SK-N-DZ (cell line): ENCODE measurements around the gene BTG2.
"Not testable (repeated sequence)": the region's sequence is repeated elsewhere in the genome, so short reads cannot be mapped to it uniquely, and the experiment has no call there.

Experiments
- DNase-seq: peaks from one replicate; pipeline ENCODE4 v3.0.0-alpha.2; 2015; ENCODE audit warnings: low spot score

The BTG2 gene

DNA sequence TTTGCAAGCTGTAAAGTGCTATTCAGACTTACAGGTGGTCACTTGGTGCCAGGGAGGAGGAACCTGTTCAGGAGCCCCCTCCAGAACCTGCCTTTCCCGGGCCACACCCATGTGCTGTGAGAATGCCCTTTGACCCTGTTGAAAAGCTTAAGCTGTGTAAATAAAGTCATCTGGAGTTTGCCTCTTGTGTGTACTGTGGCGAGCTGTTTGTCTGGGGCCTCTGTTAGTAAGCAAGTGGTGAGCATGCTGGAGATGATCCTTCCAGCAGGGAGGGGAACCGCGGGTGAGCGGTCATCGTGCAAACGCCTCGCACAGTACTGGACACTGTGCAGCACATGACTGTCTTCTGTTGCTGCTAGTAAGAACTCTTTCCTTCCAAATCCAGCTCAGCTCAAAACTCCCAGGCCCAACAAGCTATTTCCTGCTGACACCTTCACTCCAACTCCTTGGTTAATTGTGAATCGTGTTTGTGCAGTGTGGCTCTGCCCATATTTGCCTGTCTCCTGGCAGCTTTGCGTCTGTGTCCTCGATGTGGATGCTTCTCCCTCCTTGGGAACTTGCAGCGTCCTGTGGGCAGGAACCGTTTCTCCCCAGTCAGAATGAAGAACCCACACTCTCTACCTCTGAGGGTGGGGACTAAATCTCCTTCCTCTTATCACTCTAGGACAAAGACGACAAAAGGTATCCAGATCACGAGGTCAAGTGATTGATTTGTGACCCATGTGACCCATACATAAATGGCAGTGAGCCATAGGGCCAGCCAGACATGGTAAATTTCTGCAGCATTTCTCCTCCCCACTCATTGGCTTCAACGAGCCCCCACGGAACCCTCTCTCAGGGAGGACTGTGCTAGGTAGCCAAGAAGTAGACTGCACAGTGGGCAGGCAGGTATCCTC, 13.9 kb upstream of the BTG2 start:
- DNase-seq, result no peak

DNA sequence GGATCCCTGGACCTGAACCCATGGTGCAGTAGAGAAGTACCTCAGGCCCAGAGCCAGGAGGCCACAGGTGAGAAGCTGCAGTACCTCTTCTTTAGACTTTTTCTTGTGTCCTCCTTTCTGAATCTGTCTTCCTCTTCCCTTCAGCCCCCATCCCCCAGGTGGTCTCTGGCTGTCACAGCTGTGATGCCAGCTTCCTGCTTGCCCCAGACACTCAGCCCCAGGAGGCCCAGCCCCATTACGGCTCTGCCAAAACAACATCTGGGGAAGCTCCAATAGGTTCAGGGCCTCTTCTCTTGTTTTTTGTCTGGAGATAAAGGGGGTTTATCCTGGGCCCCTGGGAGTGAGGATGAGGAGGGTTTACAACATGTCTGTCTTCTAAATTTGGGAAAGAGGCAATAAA, 9.5 kb upstream of the BTG2 start:
- DNase-seq, result no peak

DNA sequence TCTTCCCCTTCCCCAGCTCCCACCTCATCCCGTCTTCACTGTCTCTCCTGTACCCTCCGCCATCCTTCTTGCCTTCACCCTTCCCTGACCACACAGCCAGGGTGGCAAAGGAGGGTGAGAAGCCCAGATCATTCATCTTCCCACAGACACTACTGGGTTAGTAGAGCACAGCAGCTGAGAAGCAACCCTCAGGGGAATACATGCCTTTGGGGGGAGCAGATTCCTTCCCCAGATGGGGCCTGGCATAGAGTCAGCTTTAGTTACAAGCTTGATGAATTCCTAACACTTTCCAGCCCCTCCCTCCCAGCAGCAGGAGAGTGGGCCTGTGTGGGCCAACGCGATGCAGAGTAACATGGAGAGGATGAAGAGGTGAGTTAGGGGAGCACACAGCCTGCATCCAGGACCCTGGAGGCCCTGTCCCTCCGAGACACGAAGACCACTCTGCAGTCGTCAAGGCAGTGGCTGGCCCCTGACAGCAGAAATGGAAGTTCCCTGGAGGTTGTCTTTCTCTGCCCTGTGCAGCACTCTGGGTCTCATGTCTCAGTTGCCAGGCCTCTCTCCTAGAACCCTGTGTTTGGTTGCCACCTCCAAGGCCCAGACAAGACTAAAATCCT, 8.8 kb upstream of the BTG2 start:
- no peak for DNase-seq

DNA sequence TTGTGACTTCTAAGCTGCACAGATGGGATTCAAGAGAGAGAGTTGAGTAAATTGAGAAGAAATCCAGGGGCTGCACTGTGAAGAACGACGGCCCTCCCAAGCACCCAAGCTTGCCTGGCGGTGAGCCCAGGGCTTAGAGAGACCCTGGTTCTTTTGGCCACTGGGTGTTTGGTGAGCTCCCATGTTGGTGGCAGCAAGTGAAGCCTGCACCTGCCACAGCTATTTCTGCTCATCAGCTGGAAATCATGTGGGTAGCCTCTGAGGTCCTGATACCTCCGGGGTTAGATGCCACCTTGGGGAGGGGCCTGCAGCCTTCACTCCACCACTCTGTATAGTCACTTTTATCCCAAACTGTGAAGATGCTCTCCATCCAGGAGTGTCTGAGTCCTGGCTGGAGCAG, 6.2 kb upstream of the BTG2 start:
- no peak for DNase-seq

DNA sequence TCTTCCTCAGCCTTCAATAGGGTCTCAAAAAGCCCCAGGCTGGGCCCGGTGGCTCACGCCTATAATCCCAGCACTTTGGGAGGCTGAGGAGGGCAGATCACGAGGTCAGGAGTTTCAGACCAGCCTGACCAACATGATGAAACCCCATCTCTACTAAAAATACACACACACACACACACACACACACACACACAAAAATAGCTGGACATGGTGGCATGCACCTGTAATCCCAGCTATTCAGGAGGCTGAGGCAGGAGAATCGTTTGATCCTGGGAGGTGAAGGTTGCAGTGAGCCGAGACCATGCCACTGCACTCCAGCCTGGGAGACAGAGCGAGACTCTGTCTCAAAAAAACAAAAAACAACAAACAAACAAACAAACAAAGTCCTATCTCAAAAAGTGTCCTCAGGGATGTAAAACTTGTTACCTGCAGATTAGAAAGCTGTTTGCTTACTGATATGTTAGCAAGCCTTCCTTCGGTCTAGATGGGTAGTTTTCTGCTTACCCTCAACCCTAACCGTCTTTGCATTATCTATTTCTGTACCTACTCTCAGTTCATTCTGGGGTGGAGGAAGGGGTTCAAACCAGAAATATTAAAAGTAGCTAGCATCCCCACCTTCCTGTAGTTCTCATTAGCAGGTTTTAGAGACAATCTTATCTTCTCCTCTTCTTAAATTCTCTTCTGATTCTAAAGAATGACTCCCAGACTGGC, 5.4 kb upstream of the BTG2 start:
- DNase-seq, result not testable (repeated sequence)

DNA sequence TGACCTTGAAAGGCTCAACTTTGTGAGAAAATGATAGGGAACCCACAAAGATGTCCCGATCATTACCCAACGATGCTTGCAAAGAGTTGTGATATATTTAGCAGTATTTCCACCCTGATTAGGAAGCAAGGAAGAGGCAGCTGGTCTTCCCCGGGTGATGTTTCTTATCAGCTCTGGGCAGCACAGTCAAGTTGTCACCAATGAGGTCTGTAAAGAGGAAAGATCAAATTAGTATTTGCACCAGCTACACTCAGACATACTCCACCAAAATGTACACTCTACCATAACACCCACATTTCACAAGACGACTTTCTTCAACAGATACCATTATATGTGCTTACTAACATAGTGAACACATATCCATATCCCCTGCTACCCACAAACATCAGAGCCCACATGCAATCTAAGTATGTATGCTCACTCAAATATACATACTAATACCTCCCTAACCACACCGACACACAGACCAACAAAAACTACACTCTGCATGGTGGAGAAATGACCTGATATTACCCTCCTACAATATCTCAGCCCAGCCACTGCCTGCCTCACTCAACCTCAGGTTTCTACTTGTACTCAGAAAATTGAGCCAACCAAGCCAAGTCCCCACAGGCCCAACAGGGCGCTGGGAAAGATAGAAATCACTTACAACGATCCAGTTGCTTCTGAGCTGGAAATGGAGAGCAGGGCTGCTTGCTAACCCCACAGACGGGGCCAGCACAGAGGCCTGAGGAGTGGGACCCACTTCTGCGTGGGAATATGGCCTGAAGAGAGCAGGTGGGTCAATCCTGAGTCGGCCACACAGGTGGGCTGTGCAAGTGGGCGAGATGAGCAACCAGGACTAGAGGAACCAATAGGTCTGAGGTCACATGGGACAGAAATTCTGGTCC, 4.6 kb upstream of the BTG2 start:
- DNase-seq, result no peak

DNA sequence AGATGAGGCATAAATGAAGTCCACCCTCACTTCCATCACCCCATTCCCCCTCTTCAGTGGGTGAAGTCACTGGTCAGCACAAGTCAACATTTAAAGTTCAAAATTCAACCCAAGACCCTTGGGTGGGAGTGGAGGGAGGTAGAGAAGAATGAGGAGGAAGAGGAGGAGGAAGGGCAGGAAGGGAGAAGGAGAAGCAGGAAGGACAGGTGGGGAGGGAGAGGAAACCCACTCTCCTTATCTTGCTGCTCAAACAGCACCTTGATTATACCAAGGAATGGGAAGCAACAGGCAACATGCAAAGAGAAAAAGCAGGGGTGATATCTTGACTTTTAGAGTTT, 4.0 kb upstream of the BTG2 start:
- DNase-seq, result no peak

DNA sequence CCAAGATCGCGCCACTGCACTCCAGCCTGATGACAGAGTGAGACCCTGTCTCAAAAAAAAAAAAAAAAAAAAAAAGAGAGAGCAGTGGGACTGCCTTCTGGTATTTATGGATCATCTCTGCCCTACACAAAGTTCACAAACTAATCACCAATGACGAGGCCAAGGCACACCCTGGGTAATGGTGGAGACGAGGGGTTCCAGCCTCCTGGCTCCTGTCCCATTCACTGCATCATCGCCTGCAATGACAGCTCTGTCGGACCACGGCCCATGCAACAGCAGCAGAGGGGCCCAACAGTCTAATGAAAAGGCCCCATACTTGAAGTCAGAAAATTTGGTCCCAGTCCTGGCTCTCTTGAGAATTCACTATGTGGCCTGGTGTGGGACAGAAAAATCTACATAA, 2.9 kb upstream of the BTG2 start:
- no peak for DNase-seq

DNA sequence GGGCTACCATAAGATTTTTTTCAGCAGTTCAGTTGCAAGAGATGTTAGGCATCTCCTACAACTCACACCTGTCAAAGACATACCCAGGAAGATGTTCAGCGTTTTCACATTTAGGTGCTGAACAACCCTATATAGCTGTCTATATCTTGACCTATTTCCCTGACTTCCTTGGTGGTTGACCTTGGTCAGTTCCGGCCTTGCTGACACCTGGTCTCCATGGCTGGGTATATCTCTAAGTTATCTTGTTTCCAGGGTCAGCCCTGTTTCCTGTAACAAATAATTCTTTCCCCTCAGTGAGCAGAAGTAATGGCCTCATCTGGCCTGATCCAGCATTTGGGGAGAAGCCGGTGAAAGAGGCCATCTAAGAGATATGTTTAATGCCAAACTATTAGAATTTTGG, 2.4 kb upstream of the BTG2 start:
- no peak for DNase-seq

DNA sequence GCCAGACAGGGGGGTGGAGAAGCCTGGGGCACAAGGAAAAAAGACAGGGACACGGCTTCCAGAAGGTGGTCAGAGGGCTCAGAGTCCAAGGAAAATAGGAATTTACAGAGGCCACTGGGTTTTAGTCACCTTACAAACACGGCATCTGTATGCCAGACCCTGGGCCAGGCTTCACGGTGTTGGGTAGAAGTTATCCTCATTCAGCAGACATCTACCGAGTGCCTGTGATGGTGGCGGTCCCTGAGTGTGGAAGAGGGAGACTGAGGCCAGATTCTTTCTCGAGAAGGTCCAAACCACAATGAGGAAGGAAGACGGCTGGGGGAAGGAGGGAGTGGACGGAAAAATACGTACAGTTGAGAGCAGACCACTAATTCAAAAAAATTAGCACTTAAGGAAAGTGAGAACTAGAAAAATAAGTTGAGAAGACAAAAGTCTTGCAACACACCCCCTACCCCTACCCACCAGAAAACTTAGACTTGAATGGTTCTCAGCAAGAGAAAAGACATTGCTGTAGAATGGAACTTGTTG, 864 bp upstream of the BTG2 start:
- DNase-seq, result no peak

DNA sequence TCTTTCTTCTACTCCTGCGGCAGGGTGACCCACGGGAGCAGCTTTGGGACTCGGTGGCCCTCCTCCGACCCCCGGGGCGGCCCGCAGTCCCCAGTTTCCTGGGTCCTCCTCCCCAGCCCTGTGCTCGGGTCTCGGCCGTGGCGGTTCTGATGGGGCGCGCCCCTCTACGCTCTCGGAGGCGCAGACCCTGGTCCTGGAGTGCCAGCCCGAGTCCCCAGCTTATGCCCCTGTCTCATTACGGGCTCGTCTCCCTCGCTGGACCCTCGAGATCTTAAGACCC, 430 bp downstream of the BTG2 start:
- DNase-seq, result no peak

DNA sequence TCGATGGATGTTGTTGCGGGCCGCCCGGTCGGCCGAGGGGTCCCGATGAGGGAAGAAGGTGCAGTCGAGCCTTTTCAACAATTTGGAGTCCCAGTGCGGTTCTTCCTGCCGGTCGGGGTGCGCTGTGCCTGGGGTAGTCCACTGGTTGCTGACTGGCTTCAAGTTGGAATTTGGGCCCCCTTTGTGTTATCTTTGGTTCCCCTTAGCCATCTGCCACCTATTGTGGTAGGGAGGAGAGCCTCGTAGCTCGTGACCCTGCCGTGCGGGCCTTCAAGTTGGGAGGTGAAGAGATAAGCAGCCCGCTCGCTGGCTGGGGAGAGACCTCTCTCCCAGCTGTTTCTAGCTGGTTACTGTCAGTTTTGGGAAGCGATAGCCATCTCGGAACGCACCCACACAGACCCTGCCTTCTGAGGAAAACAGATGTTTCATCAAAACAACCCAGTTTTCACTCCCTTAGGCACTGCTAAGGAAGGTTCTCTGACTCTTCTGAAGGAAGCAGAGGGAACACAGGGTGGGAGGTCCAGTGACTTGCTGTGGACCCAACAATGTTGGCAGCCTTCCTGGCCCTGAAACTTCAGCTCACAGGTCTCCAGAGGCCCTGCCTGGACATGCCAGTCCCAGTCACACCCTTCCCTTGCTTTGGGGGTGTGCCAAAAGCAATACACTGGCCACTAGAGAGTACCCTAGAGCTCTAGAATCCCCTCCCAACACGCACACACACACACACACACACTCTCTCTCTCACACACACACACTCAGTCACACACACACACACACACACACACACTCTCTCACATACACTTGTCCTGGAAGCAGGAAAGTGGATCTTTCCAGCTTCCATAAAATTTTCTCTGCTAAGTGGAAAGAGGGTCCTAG, 1.0 kb downstream of the BTG2 start:
- no peak for DNase-seq

DNA sequence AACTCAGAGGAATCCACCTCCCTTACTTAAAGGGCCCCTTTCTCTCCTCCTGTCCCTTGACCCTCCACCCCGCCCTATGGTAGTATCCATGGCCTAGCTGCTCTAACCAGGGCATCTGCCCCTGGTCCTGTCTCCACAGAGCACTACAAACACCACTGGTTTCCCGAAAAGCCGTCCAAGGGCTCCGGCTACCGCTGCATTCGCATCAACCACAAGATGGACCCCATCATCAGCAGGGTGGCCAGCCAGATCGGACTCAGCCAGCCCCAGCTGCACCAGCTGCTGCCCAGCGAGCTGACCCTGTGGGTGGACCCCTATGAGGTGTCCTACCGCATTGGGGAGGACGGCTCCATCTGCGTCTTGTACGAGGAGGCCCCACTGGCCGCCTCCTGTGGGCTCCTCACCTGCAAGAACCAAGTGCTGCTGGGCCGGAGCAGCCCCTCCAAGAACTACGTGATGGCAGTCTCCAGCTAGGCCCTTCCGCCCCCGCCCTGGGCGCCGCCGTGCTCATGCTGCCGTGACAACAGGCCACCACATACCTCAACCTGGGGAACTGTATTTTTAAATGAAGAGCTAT, 1.7 kb downstream of the BTG2 start:
- DNase-seq, result no peak

DNA sequence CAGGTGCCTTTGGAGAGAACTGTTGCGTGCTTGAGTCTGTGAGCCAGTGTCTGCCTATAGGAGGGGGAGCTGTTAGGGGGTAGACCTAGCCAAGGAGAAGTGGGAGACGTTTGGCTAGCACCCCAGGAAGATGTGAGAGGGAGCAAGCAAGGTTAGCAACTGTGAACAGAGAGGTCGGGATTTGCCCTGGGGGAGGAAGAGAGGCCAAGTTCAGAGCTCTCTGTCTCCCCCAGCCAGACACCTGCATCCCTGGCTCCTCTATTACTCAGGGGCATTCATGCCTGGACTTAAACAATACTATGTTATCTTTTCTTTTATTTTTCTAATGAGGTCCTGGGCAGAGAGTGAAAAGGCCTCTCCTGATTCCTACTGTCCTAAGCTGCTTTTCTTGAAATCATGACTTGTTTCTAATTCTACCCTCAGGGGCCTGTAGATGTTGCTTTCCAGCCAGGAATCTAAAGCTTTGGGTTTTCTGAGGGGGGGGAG, 2.4 kb downstream of the BTG2 start:
- DNase-seq, result no peak

DNA sequence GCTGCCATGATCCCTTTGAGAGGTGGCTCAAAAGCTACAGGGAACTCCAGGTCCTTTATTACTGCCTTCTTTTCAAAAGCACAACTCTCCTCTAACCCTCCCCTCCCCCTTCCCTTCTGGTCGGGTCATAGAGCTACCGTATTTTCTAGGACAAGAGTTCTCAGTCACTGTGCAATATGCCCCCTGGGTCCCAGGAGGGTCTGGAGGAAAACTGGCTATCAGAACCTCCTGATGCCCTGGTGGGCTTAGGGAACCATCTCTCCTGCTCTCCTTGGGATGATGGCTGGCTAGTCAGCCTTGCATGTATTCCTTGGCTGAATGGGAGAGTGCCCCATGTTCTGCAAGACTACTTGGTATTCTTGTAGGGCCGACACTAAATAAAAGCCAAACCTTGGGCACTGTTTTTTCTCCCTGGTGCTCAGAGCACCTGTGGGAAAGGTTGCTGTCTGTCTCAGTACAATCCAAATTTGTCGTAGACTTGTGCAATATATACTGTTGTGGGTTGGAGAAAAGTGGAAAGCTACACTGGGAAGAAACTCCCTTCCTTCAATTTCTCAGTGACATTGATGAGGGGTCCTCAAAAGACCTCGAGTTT, 3.1 kb downstream of the BTG2 start:
- no peak for DNase-seq

DNA sequence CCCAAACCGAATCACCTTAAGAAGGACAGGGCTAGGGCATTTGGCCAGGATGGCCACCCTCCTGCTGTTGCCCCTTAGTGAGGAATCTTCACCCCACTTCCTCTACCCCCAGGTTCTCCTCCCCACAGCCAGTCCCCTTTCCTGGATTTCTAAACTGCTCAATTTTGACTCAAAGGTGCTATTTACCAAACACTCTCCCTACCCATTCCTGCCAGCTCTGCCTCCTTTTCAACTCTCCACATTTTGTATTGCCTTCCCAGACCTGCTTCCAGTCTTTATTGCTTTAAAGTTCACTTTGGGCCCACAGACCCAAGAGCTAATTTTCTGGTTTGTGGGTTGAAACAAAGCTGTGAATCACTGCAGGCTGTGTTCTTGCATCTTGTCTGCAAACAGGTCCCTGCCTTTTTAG, 3.6 kb downstream of the BTG2 start:
- no peak for DNase-seq

DNA sequence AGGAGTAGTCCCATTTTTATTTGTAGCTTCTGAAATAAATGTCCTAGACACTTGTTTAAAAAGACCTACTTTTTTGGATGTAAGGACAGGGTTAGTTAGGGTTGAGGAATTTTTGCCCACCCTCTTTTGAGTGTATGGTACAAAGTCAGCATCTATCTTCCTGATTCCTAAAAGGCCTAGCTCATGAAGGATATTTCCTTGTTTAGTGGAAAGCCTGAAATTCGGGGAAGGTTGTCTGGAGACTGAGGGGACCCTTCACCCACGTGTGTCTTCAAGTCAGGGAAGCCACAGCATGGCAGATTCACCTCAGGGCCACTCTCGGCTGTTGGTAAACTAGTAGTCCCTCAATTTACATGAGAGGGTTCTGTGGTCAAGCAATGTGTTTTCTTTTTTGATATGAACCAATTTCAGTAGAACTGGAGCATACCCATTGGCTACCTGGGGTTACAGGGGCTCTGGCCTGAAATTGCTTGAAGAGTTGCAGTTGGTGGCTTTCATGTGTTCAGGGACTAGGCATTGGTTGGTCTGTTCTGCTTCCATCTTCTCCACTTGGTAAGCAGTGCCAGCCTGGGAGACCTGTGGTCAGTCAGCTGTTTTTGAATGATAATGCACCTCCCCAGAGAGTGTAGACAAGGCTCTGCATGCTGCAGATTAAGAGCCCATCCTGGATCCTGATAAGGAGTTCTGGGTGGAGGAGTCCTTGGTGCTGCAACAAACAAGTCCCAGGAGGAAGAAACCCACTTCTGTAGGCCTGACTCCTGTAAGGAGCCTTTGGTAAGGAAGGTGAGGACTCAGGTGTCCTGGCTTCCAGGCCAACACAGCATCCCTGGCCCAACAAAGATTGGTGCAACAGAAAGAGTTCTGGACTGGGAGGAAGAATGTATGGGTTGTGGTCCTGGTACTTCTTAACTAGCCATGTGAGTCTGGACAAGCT, 6.3 kb downstream of the BTG2 start:
- no peak for DNase-seq

DNA sequence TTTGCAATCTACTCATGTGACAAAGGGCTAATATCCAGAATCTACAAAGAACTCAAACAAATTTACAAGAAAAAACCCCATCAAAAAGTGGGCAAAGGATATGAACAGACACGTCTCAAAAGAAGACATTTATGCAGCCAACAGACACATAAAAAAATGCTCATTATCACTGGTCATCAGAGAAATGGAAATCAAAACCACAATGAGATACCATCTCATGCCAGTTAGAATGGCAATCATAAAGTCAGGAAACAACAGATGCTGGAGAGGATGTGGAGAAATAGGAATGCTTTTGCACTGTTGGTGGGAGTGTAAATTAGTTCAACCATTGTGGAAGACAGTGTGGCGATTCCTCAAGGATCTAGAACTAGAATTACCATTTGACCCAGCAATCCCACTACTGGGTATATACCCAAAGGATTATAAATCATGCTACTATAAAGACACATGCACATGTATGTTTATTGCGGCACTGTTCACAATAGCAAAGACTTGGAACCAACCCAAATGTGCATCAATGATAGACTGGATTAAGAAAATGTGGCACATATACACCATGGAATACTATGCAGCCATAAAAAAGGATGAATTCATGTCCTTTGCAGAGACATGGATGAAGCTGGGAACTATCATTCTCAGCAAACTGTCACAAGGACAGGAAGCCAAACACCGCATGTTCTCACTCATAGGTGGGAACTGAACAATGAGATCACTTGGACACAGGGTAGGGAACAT, 8.9 kb downstream of the BTG2 start:
- not testable (repeated sequence) for DNase-seq
